Astrocyte of the hippocampus (primary cell): ENCODE results near the gene FOXI2.

Source experiments
- DNase-seq: peaks from one replicate; pipeline ENCODE4 v3.0.0; 2011; ENCODE audit warnings: low read depth, low spot score

The FOXI2 gene

GRCh38 chr10:127736915-127737562, at the start of gene FOXI2:
Gene FOXI2 (plus strand): TSS chr10:127737185. CDS start chr10:127737274, 89 bp downstream.
- DNase-seq, result peak; percentile 9

- no peak for DNase-seq
Measured at GRCh38 chr10:127687548-127687947, 49.4 kb upstream of the FOXI2 start.

- DNase-seq, result no peak
Measured at GRCh38 chr10:127690176-127690835, 46.7 kb upstream of the FOXI2 start.

GRCh38 chr10:127694580-127695193, 42.3 kb upstream of the FOXI2 start:
- peak; percentile 2 for DNase-seq

- no peak for DNase-seq
Measured at GRCh38 chr10:127695431-127695830, 41.6 kb upstream of the FOXI2 start.

GRCh38 chr10:127698886-127699285, 38.1 kb upstream of the FOXI2 start:
- no peak for DNase-seq

- DNase-seq, result no peak
Measured at GRCh38 chr10:127699311-127699710, 37.7 kb upstream of the FOXI2 start.

GRCh38 chr10:127702271-127702670, 34.7 kb upstream of the FOXI2 start:
- no peak for DNase-seq

GRCh38 chr10:127715249-127715648, 21.7 kb upstream of the FOXI2 start:
- DNase-seq, result no peak

- peak; percentile 22 for DNase-seq
Measured at GRCh38 chr10:127715782-127716378, 21.1 kb upstream of the FOXI2 start.

- DNase-seq, result no peak
Measured at GRCh38 chr10:127720142-127720541, 16.8 kb upstream of the FOXI2 start.

- DNase-seq, result no peak
Measured at GRCh38 chr10:127720903-127721302, 16.1 kb upstream of the FOXI2 start.

GRCh38 chr10:127734753-127735152, 2.2 kb upstream of the FOXI2 start:
- DNase-seq, result no peak

- DNase-seq, result no peak
Measured at GRCh38 chr10:127735156-127735555, 1.8 kb upstream of the FOXI2 start.

- DNase-seq, result no peak
Measured at GRCh38 chr10:127735723-127736221, 1.2 kb upstream of the FOXI2 start.

GRCh38 chr10:127736222-127736914, 617 bp upstream of the FOXI2 start:
- no peak for DNase-seq

GRCh38 chr10:127737563-127738511, 852 bp downstream of the FOXI2 start:
- DNase-seq, result no peak

GRCh38 chr10:127738512-127739424, 1.8 kb downstream of the FOXI2 start:
- DNase-seq, result no peak

GRCh38 chr10:127739908-127740307, 2.9 kb downstream of the FOXI2 start:
- no peak for DNase-seq

- DNase-seq, result no peak
Measured at GRCh38 chr10:127740596-127740995, 3.6 kb downstream of the FOXI2 start.
